GM12891 (cell line): Measurements from ENCODE around the gene CABP2.
"Not testable (repeated sequence)": the region's sequence is repeated elsewhere in the genome, so short reads cannot be mapped to it uniquely, and the experiment has no call there.

ENCODE experiments used
- DNase-seq: peaks from one replicate; pipeline ENCODE4 v3.0.0; 2011; ENCODE audit warnings: low spot score; ENCODE audit not compliant: insufficient read length
- FAIRE-seq: peaks from 2 replicates; lab custom pipeline; 2011; peaks lifted over from hg19 to GRCh38; lab: Jason Lieb, UNC
- PAX5 ChIP-seq: IDR thresholded peaks from 2 replicates; pipeline ENCODE4 v1.6.1; 2011; ENCODE audit warnings: low read length, moderate library complexity, mild to moderate bottlenecking; ENCODE audit not compliant: insufficient read depth, severe bottlenecking
- POLR2A ChIP-seq: IDR thresholded peaks from 2 replicates; pipeline ENCODE4 v1.6.1; 2011; ENCODE audit warnings: low read depth, low read length, control low read depth
- POLR2AphosphoS5 ChIP-seq: IDR thresholded peaks from 2 replicates; pipeline ENCODE4 v1.6.1; 2011; ENCODE audit warnings: low read depth, low read length, control low read depth
- POU2F2 ChIP-seq: IDR thresholded peaks from 2 replicates; pipeline ENCODE4 v1.6.1; 2011; ENCODE audit warnings: low read depth, mild to moderate bottlenecking, control low read depth, low read length, moderate library complexity
- SPI1 ChIP-seq: IDR thresholded peaks from 2 replicates; pipeline ENCODE4 v1.6.1; 2011; ENCODE audit warnings: low read depth, low read length, control low read depth
- TAF1 ChIP-seq: IDR thresholded peaks from 2 replicates; pipeline ENCODE4 v1.6.1; 2011; ENCODE audit warnings: low read depth, low read length, control low read depth

The CABP2 gene

GRCh38 chr11:67523556-67524479 lies 572 bp upstream of the CABP2 start:
- no peak for TF ChIP-seq TAF1
- no peak for TF ChIP-seq POU2F2
- TF ChIP-seq PAX5, result no peak
- TF ChIP-seq POLR2AphosphoS5, result no peak
- no peak for TF ChIP-seq SPI1
- no peak for TF ChIP-seq POLR2A
- no peak for DNase-seq
- no peak for FAIRE-seq

- no peak for FAIRE-seq
- DNase-seq, result no peak
- TF ChIP-seq SPI1 (no peak), TAF1 (no peak), POLR2AphosphoS5 (no peak), PAX5 (no peak), POLR2A (no peak)
Observed at GRCh38 chr11:67522338-67522737, 908 bp downstream of the CABP2 start.

- FAIRE-seq (no peak), DNase-seq (no peak)
- TF ChIP-seq TAF1 (no peak), POU2F2 (no peak), SPI1 (no peak), POLR2AphosphoS5 (no peak), PAX5 (no peak), POLR2A (no peak)
Observed at GRCh38 chr11:67521924-67522323, 1.3 kb downstream of the CABP2 start.

GRCh38 chr11:67520856-67521824 lies 2.1 kb downstream of the CABP2 start:
- TF ChIP-seq PAX5 (no peak), POLR2AphosphoS5 (no peak), TAF1 (no peak), POU2F2 (no peak), SPI1 (no peak), POLR2A (no peak)
- DNase-seq (no peak), FAIRE-seq (no peak)

- DNase-seq (no peak), FAIRE-seq (no peak)
- TF ChIP-seq PAX5, result no peak
- no peak for TF ChIP-seq TAF1
- TF ChIP-seq POLR2A, result no peak
- TF ChIP-seq POLR2AphosphoS5, result no peak
- no peak for TF ChIP-seq POU2F2
- no peak for TF ChIP-seq SPI1
Observed at GRCh38 chr11:67519726-67520125, 3.5 kb downstream of the CABP2 start.

- TF ChIP-seq PAX5, result no peak
- no peak for TF ChIP-seq POU2F2
- TF ChIP-seq POLR2A, result no peak
- TF ChIP-seq TAF1, result no peak
- no peak for TF ChIP-seq SPI1
- TF ChIP-seq POLR2AphosphoS5, result no peak
- FAIRE-seq, result no peak
- DNase-seq, result no peak
Observed at GRCh38 chr11:67517784-67518552, 5.3 kb downstream of the CABP2 start.

GRCh38 chr11:67516806-67517205 lies 6.4 kb downstream of the CABP2 start:
- DNase-seq (no peak), FAIRE-seq (no peak)
- TF ChIP-seq POLR2A, result no peak

- DNase-seq (no peak), FAIRE-seq (no peak)
- TF ChIP-seq PAX5 (no peak), POLR2A (no peak), SPI1 (no peak), TAF1 (no peak), POU2F2 (no peak), POLR2AphosphoS5 (no peak)
Observed at GRCh38 chr11:67514116-67514515, 9.1 kb downstream of the CABP2 start.

- not testable (repeated sequence) for FAIRE-seq, DNase-seq
Observed at GRCh38 chr11:67511558-67511957, 11.7 kb downstream of the CABP2 start.

GRCh38 chr11:67510023-67510345 lies 13.3 kb downstream of the CABP2 start:
- TF ChIP-seq SPI1 (no peak), POLR2A (no peak), POU2F2 (no peak), POLR2AphosphoS5 (no peak), PAX5 (no peak), TAF1 (no peak)
- DNase-seq (no peak), FAIRE-seq (no peak)
